Erythroblast (primary cell): ENCODE measurements around the gene AGBL4.

Experiments
- GATA1 ChIP-seq: IDR thresholded peaks from 2 replicates; pipeline ENCODE4 v1.6.1; 2011; ENCODE audit warnings: low read depth, mild to moderate bottlenecking, control low read depth, low read length, moderate library complexity
- POLR2A ChIP-seq: IDR thresholded peaks from 2 replicates; pipeline ENCODE4 v1.6.1; 2011; ENCODE audit warnings: mild to moderate bottlenecking, low read length

- TF ChIP-seq POLR2A (no peak), GATA1 (no peak)
Measured at GRCh38 chr1:48846441-48846840, 1177.3 kb downstream of the AGBL4 start.
